Gastrocnemius medialis (tissue), 4 donors: ENCODE data around the gene ATIC.

Source experiments
- CTCF ChIP-seq, 5 experiments: fragments of 450-650 bp in 3 of 5; fragments of 200-600 bp in 2 of 5; sonication (generic) in 2 of 5; IDR thresholded peaks in 4 of 5; conservative IDR thresholded peaks in 1 of 5; 1 replicate in 4 of 5; 2 replicates in 1 of 5; pipeline ENCODE4 v1.5.1; 2016 to 2019; ENCODE audit warnings: antibody characterized with exemption in 5 of 5, mild to moderate bottlenecking in 3 of 5, moderate library complexity in 3 of 5
- POLR2A ChIP-seq, 2 donors: fragments of 450-650 bp; IDR thresholded peaks; one replicate each; pipeline ENCODE4 v1.6.1; 2017; ENCODE audit warnings: antibody characterized with exemption in 2 of 2, mild to moderate bottlenecking in 2 of 2, moderate library complexity in 2 of 2

- TF ChIP-seq CTCF (IDR thresholded peaks at IDR 0.05 in 4 of 5, conservative IDR thresholded peaks at IDR 0.05 in 1 of 5) (no peak), POLR2A (IDR thresholded peaks at IDR 0.05) (no peak)
Observed at GRCh38 chr2:215391531-215391930, 79.7 kb downstream of the ATIC start.
